Stimulated activated naive CD8-positive, alpha-beta T cell treated with anti-CD3 and anti-CD28 coated beads, Interleukin-15, Interleukin-2, amounts not matched to agents 100 U/mL and 50 U/mL, for 24 hours (primary cell): ENCODE measurements around the gene CDC37L1.
"Not testable (repeated sequence)": the region's sequence is repeated elsewhere in the genome, so short reads cannot be mapped to it uniquely, and the experiment has no call there.

Experiments used
- ATAC-seq: fragments of 150-1000 bp; cut with Tn5 transposase; one replicate; pipeline ENCODE4 v1.10.0; 2021
- DNase-seq: peaks from one replicate; pipeline ENCODE4 v3.0.0; 2021

The CDC37L1 gene

GRCh38 chr9:4754530-4754929 is 75.2 kb downstream of the CDC37L1 start:
- ATAC-seq, DNase-seq: not testable (repeated sequence)

- DNase-seq (no peak), ATAC-seq (no peak)
Measured at GRCh38 chr9:4755026-4755609, 75.7 kb downstream of the CDC37L1 start.

- DNase-seq (no peak), ATAC-seq (no peak)
Measured at GRCh38 chr9:4756420-4756819, 77.1 kb downstream of the CDC37L1 start.
